ENCODE results near the gene OR9G4.

Gene OR9G4

GRCh38 chr11:56748597-56748996, at the start of gene OR9G4:
OR9G4 (minus strand) TSS chr11:56748697; CDS start chr11:56743766, 4,931 bp downstream.
- no peak for DNase-seq (ENCODE audit: low read depth)

- peak; percentile 60 for DNase-seq (ENCODE audit: low read depth)
Observed at GRCh38 chr11:56783448-56784041, 35.0 kb upstream of the OR9G4 start.

- DNase-seq (ENCODE audit: low read depth): no peak
Observed at GRCh38 chr11:56782167-56782847, 33.8 kb upstream of the OR9G4 start.

GRCh38 chr11:56776809-56777208, 28.3 kb upstream of the OR9G4 start:
- no peak for DNase-seq (ENCODE audit: low read depth)

- DNase-seq (ENCODE audit: low read depth): no peak
Observed at GRCh38 chr11:56764976-56765375, 16.5 kb upstream of the OR9G4 start.

- DNase-seq (ENCODE audit: low read depth): no peak
Observed at GRCh38 chr11:56751480-56751879, 3.0 kb upstream of the OR9G4 start.

GRCh38 chr11:56750190-56750589, 1.7 kb upstream of the OR9G4 start:
- no peak for DNase-seq (ENCODE audit: low read depth)

- no peak for DNase-seq (ENCODE audit: low read depth)
Observed at GRCh38 chr11:56740886-56741285, 7.6 kb downstream of the OR9G4 start.

GRCh38 chr11:56740107-56740506, 8.4 kb downstream of the OR9G4 start:
- no peak for DNase-seq (ENCODE audit: low read depth)

GRCh38 chr11:56720513-56720912, 28.0 kb downstream of the OR9G4 start:
- DNase-seq (ENCODE audit: low read depth): no peak

GRCh38 chr11:56716379-56716854, 32.1 kb downstream of the OR9G4 start:
- DNase-seq (ENCODE audit: low read depth): no peak

GRCh38 chr11:56714206-56714605, 34.3 kb downstream of the OR9G4 start:
- DNase-seq (ENCODE audit: low read depth): no peak

- DNase-seq (ENCODE audit: low read depth): no peak
Observed at GRCh38 chr11:56706486-56706885, 42.0 kb downstream of the OR9G4 start.

- DNase-seq (ENCODE audit: low read depth): no peak
Observed at GRCh38 chr11:56705784-56706396, 42.6 kb downstream of the OR9G4 start.

GRCh38 chr11:56700914-56701485, 47.5 kb downstream of the OR9G4 start:
- DNase-seq (ENCODE audit: low read depth): no peak

- DNase-seq (ENCODE audit: low read depth): no peak
Observed at GRCh38 chr11:56700242-56700913, 48.1 kb downstream of the OR9G4 start.

GRCh38 chr11:56698795-56699194, 49.7 kb downstream of the OR9G4 start, which contains the start of gene OR9G1:
OR9G1 (plus strand) TSS chr11:56699095; CDS start chr11:56700388, 1,293 bp downstream.
- no peak for DNase-seq (ENCODE audit: low read depth)

- DNase-seq (ENCODE audit: low read depth): no peak
Observed at GRCh38 chr11:56693428-56693827, 55.1 kb downstream of the OR9G4 start.

Data from iris pigment epithelial cell (primary cell).